Endometrial microvascular endothelial cells (primary cell): ENCODE measurements around the gene ING4. TPM values are rescaled to one million over a fixed set of nuclear protein-coding genes. Genes with fewer than 3 reads are reported as not detected.
"Not testable (repeated sequence)": the region's sequence is repeated elsewhere in the genome, so short reads cannot be mapped to it uniquely, and the experiment has no call there.

Experiments used
- in situ Hi-C: cut with HindIII; loops from 2 replicates; pipeline ENCODE4 v1.10.0; 2017; ENCODE audit warnings: low sequenced_read_pairs, low pct_unique_long_range_greater_than_20kb; ENCODE audit errors: inconsistent ontology term
- total RNA-seq: library from RNA; depleted of rRNA; stranded (reverse); fragments of >200 nt; gene quantifications from one replicate; pipeline ENCODE4 v1.2.3, GENCODE V29; 2015; ENCODE audit errors: inconsistent ontology term

The ING4 gene
- total RNA-seq = 39.5 TPM

GRCh38 chr12:6662906-6663742 is at the start of gene ING4:
TSS of gene ING4 (minus strand) at chr12:6663119. CDS start at chr12:6663101, 18 bp downstream.
- in situ Hi-C loops = no loop called here

- in situ Hi-C loops = no loop called here
Measured at GRCh38 chr12:6708960-6709394, 46.1 kb upstream of the ING4 start.

GRCh38 chr12:6708351-6708750 is 45.4 kb upstream of the ING4 start:
- in situ Hi-C loops = not testable (repeated sequence)

GRCh38 chr12:6703631-6704030 is 40.7 kb upstream of the ING4 start:
- in situ Hi-C loops = no loop called here

- in situ Hi-C loops = no loop called here
Measured at GRCh38 chr12:6701078-6701768, 38.3 kb upstream of the ING4 start.

- in situ Hi-C loops = no loop called here
Measured at GRCh38 chr12:6700646-6701051, 37.7 kb upstream of the ING4 start, which contains the start of gene PIANP. TSS of gene PIANP (minus strand) at chr12:6700815. CDS start at chr12:6698061, 2,754 bp downstream.

GRCh38 chr12:6699989-6700645 is 37.2 kb upstream of the ING4 start:
- in situ Hi-C loops = no loop called here

GRCh38 chr12:6699259-6699988 is 36.5 kb upstream of the ING4 start:
- in situ Hi-C loops = no loop called here

- in situ Hi-C loops = no loop called here
Measured at GRCh38 chr12:6698352-6699046, 35.6 kb upstream of the ING4 start.

- in situ Hi-C loops = no loop called here
Measured at GRCh38 chr12:6697584-6698351, 34.8 kb upstream of the ING4 start.

GRCh38 chr12:6696690-6697583 is 34.0 kb upstream of the ING4 start:
- in situ Hi-C loops = no loop called here

GRCh38 chr12:6695313-6696045 is 32.6 kb upstream of the ING4 start:
- in situ Hi-C loops = no loop called here

- in situ Hi-C loops = no loop called here
Measured at GRCh38 chr12:6694701-6695100, 31.8 kb upstream of the ING4 start.

GRCh38 chr12:6693832-6694355 is 31.0 kb upstream of the ING4 start:
- in situ Hi-C loops = no loop called here

- in situ Hi-C loops = no loop called here
Measured at GRCh38 chr12:6692888-6693287, 30.0 kb upstream of the ING4 start.

- in situ Hi-C loops = no loop called here
Measured at GRCh38 chr12:6691473-6691872, 28.6 kb upstream of the ING4 start.
